ENCODE data around the gene GUCD1.

GUCD1 gene

DNA sequence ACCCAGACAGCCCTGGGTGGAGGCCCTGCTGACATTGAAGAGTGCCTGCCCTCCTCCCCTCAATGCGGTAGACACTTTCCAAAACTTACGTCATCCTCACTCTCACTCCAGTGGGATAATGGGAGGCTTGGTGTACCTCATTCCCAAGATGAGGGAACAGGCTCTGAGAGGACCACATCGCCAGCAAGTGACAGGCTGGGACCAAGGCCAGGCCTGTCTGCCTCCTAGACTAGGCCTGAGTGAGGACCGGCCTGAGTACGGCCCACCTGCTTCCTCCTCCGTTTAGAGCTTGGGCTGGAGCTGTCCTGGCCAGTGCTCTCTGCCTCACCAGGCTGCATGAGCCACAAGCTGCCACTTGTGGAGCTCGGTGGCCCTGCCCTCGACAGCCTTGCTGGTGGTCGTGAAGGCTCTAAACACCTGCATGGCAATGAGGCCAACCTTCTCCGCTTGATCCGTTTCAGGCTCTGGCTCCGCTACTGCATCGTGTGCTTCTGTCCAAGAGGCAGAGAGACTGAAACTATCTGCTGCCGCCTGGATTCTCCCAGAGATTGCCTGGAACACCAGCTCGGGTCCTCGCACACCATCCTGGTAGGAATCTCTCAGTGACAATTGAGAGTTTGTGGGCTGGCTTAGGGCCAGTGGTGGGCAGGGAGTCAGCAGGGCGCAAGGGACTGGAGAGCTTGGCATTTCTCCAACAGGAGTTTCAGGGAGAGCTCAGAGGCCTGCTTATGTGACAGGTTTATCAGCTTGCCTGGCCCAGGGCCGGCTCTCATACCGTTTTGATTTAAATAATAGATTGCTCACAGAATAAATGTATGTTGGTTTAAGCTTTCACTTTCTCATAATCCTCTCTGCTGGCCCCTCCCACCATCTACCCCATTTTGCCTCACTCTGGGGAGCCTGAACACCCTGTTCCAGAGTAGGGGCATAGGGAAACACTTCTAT lies 28.6 kb upstream of the GUCD1 start:
- Histone ChIP-seq H3K4me2 (ENCODE audit: low read length) (no peak overlapping the region), H3K27me3 (ENCODE audit: insufficient read depth, low read length) (peaks cover 12% of the 10 kb centered on the region; the same call in 1 of the 2 replicates), H3K36me3 (ENCODE audit: insufficient read depth, low read length) (no peaks in the 10 kb centered on the region), H3K4me3 (ENCODE audit: low read depth, low read length, poor library complexity, severe bottlenecking) (no peak overlapping the region), H3K4me1 (ENCODE audit: insufficient read depth, low read length, severe bottlenecking) (no peaks in the 10 kb centered on the region), H3K79me2 (ENCODE audit: insufficient read depth, low read length) (no peaks in the 10 kb centered on the region), H3K9ac (ENCODE audit: low read length) (no peak overlapping the region), H3K27ac (ENCODE audit: low read depth, low read length, poor library complexity, severe bottlenecking) (no peak overlapping the region), H3K9me2 (ENCODE audit: low read depth, low read length) (no peaks in the 10 kb centered on the region), H3K9me3 (ENCODE audit: low read length) (no peaks in the 10 kb centered on the region), H3F3A (ENCODE audit: insufficient read depth, low read length) (no peaks in the 10 kb centered on the region), H4K20me1 (ENCODE audit: insufficient read depth, low read length) (no peaks in the 10 kb centered on the region), H2AFZ (ENCODE audit: low read length) (no peak overlapping the region)
- TF ChIP-seq, protein P1, sequence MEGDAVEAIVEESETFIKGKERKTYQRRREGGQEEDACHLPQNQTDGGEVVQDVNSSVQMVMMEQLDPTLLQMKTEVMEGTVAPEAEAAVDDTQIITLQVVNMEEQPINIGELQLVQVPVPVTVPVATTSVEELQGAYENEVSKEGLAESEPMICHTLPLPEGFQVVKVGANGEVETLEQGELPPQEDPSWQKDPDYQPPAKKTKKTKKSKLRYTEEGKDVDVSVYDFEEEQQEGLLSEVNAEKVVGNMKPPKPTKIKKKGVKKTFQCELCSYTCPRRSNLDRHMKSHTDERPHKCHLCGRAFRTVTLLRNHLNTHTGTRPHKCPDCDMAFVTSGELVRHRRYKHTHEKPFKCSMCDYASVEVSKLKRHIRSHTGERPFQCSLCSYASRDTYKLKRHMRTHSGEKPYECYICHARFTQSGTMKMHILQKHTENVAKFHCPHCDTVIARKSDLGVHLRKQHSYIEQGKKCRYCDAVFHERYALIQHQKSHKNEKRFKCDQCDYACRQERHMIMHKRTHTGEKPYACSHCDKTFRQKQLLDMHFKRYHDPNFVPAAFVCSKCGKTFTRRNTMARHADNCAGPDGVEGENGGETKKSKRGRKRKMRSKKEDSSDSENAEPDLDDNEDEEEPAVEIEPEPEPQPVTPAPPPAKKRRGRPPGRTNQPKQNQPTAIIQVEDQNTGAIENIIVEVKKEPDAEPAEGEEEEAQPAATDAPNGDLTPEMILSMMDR (IDR thresholded peaks at IDR 0.05; ENCODE audit: low read length), result no peak
- TF ChIP-seq EZH2 (IDR thresholded peaks at IDR 0.05; ENCODE audit: borderline replicate concordance, low read length), result no peak

DNA sequence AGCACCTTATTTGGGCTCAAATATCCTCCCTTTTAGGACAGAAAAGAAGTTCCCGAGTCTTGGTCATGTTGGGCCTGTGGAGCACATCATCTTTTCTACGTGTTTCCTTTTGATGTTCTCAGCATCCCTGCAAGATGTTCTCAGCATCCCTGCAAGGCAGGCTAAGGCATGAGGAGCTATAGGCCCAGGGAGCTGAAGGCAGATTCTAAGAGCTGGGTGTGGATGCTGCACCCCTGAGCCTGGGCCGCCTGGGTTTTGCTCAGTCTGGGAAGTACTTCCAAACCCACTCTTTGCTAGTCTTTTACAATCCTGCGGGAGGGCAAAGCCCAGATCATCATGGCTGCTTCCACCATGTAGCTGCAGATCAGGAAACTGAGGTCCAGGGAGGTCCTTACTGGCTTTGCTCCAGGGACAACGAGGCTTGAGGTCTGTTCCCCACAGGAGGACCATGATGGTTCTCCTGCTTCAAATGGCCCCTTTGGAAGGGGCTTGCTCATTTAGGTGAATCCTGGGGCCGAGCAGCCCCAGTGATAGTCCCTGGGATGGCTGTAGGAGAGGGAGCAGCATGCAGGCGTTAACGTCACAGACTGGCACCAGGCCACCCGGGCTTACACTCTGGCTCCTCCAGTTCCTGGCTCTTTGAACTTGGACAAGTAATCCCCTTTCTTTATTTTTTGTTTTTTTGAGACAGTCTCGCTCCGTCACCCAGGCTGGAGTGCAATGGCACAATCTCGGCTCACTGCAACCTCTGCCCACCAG lies 27.3 kb upstream of the GUCD1 start:
- H3K79me2 ChIP-seq (ENCODE audit: insufficient read depth, low read length), result no peaks in the 10 kb centered on the region
- no peaks in the 10 kb centered on the region for H3K9me3 ChIP-seq (ENCODE audit: low read length)
- H3K9ac ChIP-seq (ENCODE audit: low read length), result no peak overlapping the region
- no peaks in the 10 kb centered on the region for H4K20me1 ChIP-seq (ENCODE audit: insufficient read depth, low read length)
- peaks cover 12% of the 10 kb centered on the region; the same call in 1 of the 2 replicates for H3K27me3 ChIP-seq (ENCODE audit: insufficient read depth, low read length)
- H3K9me2 ChIP-seq (ENCODE audit: low read depth, low read length), result no peaks in the 10 kb centered on the region
- H3K4me1 ChIP-seq (ENCODE audit: insufficient read depth, low read length, severe bottlenecking), result no peaks in the 10 kb centered on the region
- peaks cover 2% of the 10 kb centered on the region; the same call in 1 of the 2 replicates for H3K36me3 ChIP-seq (ENCODE audit: insufficient read depth, low read length)
- H3K27ac ChIP-seq (ENCODE audit: low read depth, low read length, poor library complexity, severe bottlenecking), result no peak overlapping the region
- H2AFZ ChIP-seq (ENCODE audit: low read length), result no peak overlapping the region
- TF ChIP-seq, protein P1 (IDR thresholded peaks at IDR 0.05; ENCODE audit: low read length), result no peak
- TF ChIP-seq EZH2 (IDR thresholded peaks at IDR 0.05; ENCODE audit: borderline replicate concordance, low read length), result no peak
- H3F3A ChIP-seq (ENCODE audit: insufficient read depth, low read length), result no peaks in the 10 kb centered on the region
- H3K4me2 ChIP-seq (ENCODE audit: low read length), result no peak overlapping the region
- no peak overlapping the region for H3K4me3 ChIP-seq (ENCODE audit: low read depth, low read length, poor library complexity, severe bottlenecking)

DNA sequence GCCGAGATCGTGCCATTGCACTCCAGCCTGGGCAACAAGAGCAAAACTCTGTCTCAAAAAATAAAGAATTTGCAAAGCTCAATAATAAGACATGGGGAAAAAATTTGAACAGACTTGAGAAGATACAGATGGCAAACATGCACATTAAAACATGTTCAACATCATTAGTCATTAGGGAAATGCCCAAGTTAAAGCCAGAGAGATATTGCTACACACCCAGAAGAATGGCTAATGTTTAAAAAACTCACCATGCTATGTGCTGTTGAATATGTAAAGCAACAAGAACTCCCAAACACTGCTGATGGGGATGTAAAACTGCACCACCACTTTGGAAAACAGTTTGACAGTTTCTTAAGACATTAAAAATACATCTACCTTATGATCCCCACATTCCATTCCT lies 25.3 kb upstream of the GUCD1 start:
- no peaks in the 10 kb centered on the region for H3K4me1 ChIP-seq (ENCODE audit: insufficient read depth, low read length, severe bottlenecking)
- no peak overlapping the region for H3K27ac ChIP-seq (ENCODE audit: low read depth, low read length, poor library complexity, severe bottlenecking)
- no peaks in the 10 kb centered on the region for H4K20me1 ChIP-seq (ENCODE audit: insufficient read depth, low read length)
- no peaks in the 10 kb centered on the region for H3K9me3 ChIP-seq (ENCODE audit: low read length)
- 0 out of 2 replicates have a peak, but pooled peaks cover 3% of the 10 kb centered on the region for H3K27me3 ChIP-seq (ENCODE audit: insufficient read depth, low read length)
- H3K36me3 ChIP-seq (ENCODE audit: insufficient read depth, low read length), result peaks cover 15% of the 10 kb centered on the region
- no peaks in the 10 kb centered on the region for H3F3A ChIP-seq (ENCODE audit: insufficient read depth, low read length)
- H3K9me2 ChIP-seq (ENCODE audit: low read depth, low read length), result no peaks in the 10 kb centered on the region
- TF ChIP-seq, protein P1 (IDR thresholded peaks at IDR 0.05; ENCODE audit: low read length), result no peak
- no peak for TF ChIP-seq EZH2 (IDR thresholded peaks at IDR 0.05; ENCODE audit: borderline replicate concordance, low read length)
- no peak overlapping the region for H3K9ac ChIP-seq (ENCODE audit: low read length)
- H3K4me2 ChIP-seq (ENCODE audit: low read length), result no peak overlapping the region
- no peaks in the 10 kb centered on the region for H3K79me2 ChIP-seq (ENCODE audit: insufficient read depth, low read length)
- no peak overlapping the region for H3K4me3 ChIP-seq (ENCODE audit: low read depth, low read length, poor library complexity, severe bottlenecking)
- no peak overlapping the region for H2AFZ ChIP-seq (ENCODE audit: low read length)

Measured in OCI-LY1 (cell line).